ENCODE results near the gene JCAD.

GRCh38 chr10:30103595-30104320, 44.4 kb upstream of the JCAD start:
- TF ChIP-seq CTCF (IDR thresholded peaks at IDR 0.05) (no peak), ZFX (IDR thresholded peaks at IDR 0.05; ENCODE audit: borderline replicate concordance) (no peak)

Data from 22Rv1 (cell line).